DND-41 (cell line): ENCODE data around the gene BIRC2.

ENCODE experiments used
- CTCF ChIP-seq: IDR thresholded peaks from 2 replicates; pipeline ENCODE4 v1.5.1; 2012; ENCODE audit warnings: borderline replicate concordance, low read length, moderate library complexity, mild to moderate bottlenecking; ENCODE audit not compliant: poor library complexity, severe bottlenecking; ENCODE audit errors: extremely low read depth
- EZH2 ChIP-seq: IDR thresholded peaks from 3 replicates; pipeline ENCODE4 v1.6.1; 2012; ENCODE audit warnings: borderline replicate concordance, low read depth, mild to moderate bottlenecking, moderate library complexity, low read length, inconsistent platforms; ENCODE audit not compliant: severe bottlenecking

- no peak for TF ChIP-seq CTCF
- TF ChIP-seq EZH2, result no peak
Observed at GRCh38 chr11:102364991-102365390, 18.0 kb downstream of the BIRC2 start.
